GM19238 (cell line): Measurements from ENCODE around the gene POLA2.

Source experiments
- DNase-seq: peaks from one replicate; pipeline ENCODE4 v3.0.0; 2011; ENCODE audit warnings: low spot score; ENCODE audit not compliant: insufficient read length

The POLA2 gene

DNA sequence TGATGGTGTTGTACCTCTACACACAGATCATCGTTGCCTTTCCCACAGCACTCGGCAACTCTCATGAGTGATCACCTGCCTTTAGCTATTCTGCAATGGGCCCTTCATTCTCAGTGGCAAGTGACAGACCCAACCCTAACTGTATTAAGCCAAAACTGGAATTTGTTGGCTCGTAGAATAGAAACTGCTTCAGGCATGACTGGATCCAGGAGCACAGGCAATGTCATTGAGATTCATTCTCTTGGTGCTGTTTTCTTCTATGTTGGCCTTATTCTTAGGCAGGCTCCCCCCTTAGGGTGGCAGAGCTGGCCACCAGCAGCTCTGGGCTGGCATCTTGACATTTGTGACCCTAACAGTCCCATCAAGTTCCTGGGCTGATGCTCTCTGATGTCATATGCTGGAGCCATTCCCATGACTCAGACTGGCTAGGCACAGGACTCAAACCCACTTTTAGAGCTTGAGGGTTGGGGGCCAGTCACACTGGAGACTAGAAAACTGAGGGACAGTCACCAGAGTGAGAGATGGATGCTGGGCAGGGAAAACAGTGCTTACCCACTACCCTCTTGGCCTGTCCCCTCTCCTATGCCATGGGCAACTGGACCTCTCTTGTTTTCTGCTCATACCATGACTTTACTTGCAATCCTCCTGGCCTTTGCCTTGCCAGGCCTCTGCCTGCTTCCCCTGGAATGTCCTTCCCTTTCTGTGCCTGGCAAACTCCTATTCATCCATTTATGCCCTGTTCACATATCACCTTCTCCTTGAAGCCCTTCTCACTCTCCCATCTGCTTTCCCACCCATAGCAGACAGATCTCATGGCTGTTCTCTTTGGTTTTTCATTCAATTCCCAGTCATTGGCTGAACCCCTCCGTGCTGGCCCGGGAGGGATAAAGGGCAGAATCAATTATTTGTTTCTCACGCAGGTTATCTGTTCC lies 45.8 kb downstream of the POLA2 start:
- DNase-seq = no peak

- DNase-seq = no peak
Observed at GRCh38 chr11:65308281-65308891, 46.6 kb downstream of the POLA2 start.

GRCh38 chr11:65309006-65309405 lies 47.2 kb downstream of the POLA2 start:
- no peak for DNase-seq

DNA sequence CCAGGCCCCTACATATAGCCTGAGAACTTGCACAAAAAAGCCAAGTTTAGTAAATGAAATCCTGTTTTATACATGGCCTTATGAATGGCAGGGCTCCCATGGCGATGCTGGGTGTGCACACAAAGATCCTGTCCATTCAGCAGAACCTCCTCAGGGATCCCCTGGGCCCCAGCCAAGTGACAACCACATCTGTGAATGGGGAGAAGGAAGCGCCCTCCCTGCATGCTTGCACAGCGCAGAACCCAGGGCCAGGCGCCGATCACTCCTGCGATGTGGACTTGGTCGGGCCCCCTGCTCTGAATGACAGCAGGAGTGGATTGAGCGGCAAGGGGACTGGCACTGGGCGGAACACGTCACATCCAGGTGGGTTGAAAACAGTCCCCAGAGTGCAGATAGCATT lies 48.5 kb downstream of the POLA2 start:
- no peak for DNase-seq

DNA sequence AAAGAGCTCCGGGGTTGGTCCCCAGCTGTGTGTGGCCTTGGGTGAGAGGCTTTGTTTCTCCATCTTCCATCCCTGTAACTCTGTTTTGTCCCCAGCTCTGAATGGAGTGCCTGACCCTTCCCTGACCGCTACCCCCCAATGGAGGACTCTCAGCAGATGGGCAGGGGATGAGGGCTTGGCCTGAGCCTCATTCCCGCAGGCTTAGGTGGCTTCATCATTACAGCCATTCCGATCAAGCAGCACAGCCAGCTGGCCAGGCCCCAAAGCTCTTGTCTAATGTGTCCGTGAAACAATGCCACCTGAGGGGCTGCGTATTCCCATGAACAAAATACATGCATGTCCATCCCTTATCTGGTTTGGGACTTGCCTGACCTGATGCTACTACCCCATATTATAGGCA lies 49.0 kb downstream of the POLA2 start:
- no peak for DNase-seq

GRCh38 chr11:65311170-65311678 lies 49.5 kb downstream of the POLA2 start:
- DNase-seq = no peak

DNA sequence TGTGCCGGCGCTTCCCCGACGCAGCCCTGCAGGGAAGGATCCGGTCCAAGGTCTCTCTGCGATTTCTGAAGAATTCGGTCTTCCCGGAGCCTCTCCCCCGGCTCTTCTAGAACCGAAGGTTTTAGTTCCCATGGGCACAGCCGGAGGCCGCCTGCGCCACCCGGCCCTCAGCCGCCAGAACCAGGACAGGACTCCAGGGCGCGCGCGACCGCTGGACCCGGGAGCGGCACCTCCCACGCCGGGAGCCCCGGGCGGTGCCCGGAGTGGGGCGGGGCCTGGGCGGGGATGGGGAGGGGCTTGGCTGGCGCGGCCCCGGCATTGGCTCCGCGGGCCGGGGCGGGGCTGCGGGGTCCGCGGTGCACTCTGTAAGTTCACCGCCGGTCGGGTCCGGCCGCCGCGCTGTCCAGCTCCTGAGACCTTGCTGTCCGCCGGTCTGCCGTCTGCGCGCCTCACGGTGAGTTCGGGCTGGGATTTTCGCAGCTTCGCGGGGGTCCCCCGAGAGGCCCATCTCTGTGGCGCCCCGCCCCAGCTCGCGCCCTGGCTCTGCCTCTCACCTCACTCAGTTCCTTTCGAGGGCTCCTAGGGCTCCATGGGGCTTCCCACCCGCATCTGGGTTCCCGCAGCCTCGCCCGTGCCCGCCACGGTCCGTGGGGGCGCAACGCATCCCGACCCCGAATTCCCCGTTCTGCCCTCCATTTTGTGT lies 52.9 kb downstream of the POLA2 start, which contains the start of gene CDC42EP2:
CDC42EP2 (plus strand) TSS at position 366 of the 703 bp plus-strand sequence. CDS start 6,033 bp downstream, outside the sequence.
- peak; percentile 87 for DNase-seq

DNA sequence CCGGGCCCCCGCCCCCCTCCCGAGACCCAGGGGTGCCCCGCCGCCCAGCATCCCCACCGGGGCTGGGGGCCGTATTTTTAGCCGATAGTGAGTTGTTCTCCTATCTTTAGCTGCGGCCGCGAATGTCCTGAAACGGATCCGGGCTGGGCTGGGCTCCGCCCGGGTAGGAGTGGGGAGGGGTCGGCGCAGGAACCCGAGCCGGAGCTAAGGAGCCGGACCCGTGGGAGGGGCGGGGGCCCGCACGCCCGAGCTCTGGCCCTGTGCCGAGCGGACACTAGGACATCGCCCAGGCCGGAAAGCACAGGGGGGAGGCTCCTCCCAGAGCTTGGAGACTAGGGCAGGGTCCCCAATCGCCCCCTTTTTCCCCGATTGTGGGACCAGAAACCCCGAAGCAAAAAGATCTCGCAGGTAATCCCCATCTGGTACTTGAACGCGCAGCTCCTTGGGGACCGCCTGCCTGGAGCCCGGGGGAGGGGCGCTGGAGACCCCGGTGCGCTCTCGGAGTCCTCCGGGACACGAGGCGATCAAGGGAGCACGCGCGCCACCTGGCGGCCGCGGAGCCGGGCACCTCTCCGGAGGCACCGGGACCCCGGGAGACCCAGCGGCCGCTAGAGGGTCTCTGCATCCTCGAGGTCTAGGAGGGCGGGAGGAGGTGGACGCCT lies 53.6 kb downstream of the POLA2 start:
- DNase-seq = peak; percentile 79

DNA sequence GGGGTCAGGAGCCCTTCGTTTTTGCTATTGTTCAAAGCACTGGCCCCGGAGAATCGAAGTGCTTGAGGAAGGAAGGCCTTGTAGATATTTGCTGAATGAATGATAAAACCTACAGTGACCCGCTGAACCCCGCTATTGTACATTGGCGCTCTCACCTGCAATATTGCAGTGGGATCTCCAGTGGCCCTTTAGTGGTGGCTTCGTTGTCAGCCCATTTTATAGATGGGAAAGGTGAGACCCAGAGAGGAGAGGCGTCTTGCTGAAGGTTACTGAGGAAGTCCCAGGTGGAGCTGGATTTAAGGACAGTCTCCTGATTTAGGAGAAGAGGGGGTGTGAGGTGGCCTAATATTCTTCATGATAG lies 54.1 kb downstream of the POLA2 start:
- no peak for DNase-seq

GRCh38 chr11:65316227-65317024 lies 54.7 kb downstream of the POLA2 start:
- no peak for DNase-seq

GRCh38 chr11:65317025-65317786 lies 55.4 kb downstream of the POLA2 start:
- DNase-seq = no peak

DNA sequence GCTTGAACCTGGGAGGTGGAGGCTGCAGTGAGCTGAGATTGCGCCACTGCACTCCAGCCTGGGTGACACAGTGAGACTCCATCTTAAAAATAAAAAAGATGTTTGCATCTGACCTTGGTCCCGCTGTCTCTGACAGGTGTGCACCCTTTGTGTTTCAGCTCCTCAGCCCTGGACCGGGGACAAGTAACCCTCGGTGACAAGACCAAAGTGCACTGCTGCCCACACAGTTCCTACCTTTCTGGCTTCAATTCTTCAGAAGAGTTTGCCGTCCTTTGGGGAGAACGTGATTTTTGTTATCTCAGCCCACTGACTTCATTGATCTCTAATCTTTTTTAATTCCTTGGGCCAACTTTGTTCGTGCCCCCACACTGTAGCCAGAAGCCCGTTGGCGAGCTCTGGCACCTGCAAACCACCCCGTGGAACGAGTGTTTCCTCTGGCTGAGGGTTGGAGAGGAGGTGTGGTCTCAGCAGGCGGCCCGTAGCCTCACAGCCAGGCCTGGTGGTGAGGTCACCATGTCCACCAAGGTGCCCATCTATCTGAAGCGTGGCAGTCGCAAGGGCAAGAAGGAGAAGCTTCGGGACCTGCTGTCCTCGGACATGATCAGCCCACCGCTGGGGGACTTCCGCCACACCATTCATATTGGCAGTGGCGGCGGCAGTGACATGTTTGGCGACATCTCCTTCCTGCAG lies 58.8 kb downstream of the POLA2 start:
- no peak for DNase-seq

- no peak for DNase-seq
Observed at GRCh38 chr11:65321076-65321475, 59.3 kb downstream of the POLA2 start.

GRCh38 chr11:65321828-65322485 lies 60.2 kb downstream of the POLA2 start:
- no peak for DNase-seq

- no peak for DNase-seq
Observed at GRCh38 chr11:65323813-65324212, 62.1 kb downstream of the POLA2 start.

GRCh38 chr11:65325435-65325834 lies 63.7 kb downstream of the POLA2 start:
- no peak for DNase-seq

DNA sequence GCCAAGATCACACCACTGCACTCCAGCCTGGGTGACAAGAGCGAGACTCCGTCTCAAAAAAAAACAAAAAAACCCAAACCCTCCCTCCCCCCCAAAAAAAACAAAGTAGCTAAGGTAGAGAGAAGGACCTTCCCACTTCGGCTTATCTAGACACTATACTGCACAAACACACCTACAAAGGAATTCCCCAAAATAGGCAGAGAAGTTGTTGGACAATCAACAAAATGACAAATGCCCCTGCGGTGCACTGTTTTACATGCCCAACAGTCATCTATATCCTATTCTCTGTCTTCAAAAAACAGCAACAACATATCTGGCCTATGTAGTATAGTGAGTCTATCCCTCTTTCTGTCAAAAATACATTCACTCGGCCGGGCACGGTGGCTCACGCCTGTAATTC lies 65.3 kb downstream of the POLA2 start:
- DNase-seq = no peak

DNA sequence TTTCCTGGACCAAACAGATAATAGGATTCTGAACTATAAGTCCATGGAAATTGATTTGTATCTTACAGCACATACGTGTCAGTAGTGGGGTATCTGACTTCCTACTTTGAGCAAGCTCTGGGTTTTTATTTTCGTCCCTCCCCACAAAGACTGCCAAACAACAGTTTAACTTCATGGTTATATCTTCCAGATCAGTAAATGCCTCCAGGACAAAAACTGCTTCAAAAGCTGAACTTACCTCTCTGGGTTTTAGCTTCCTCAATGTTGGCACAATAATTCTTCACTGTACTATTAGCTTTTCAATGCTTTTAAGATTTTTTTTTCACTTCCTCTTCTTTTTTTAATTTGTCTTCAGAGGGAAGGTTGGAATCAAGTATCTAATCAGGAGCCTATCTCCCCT lies 67.7 kb downstream of the POLA2 start:
- DNase-seq = no peak

DNA sequence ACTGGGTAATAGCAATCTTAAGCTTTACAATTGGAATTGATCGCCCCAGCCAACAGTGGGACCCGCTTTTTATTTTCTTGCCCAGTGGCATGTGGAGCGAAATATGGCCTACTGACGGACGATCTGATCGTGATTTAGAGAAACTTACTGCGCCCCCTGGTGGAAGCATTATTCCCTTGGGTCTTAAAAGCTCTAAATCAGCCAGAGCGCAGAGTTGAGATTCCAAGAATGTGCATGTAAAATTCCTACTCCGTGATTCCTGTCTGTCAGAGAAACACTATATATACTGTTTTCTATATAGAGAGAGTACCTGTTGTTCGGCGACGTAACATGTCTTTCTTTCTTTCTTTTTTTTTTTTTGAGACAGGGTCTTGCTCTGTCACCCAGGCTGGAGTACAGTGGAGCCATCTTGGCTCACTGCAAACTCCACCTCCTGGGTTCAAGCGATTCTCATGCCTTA lies 68.2 kb downstream of the POLA2 start:
- peak; percentile 63 for DNase-seq
